IMR-90 (cell line): ENCODE data around the gene CMTM1. TPM values are rescaled to one million over a fixed set of nuclear protein-coding genes. Genes with fewer than 3 reads are reported as not detected.
"Not testable (repeated sequence)": the region's sequence is repeated elsewhere in the genome, so short reads cannot be mapped to it uniquely, and the experiment has no call there.

ENCODE experiments used
- ATAC-seq: fragments of 200-7000 bp; cut with Tn5 transposase; 2 replicates; pipeline ENCODE4 v1.9.1; 2020; ENCODE audit warnings: low read depth, mild to moderate bottlenecking, moderate library complexity
- BruUV-seq: library from RNA; stranded (reverse); fragments of 400-500 nt; replicated peaks from 2 replicates; lab custom pipeline; 2021; lab: Mats Ljungman, UMichigan
- CTCF ChIA-PET: fragments of 300-600 bp; formaldehyde crosslinking; extraction: SDS; loops from one replicate; lab custom pipeline; 2021; ENCODE audit warnings: antibody characterized with exemption; lab: Yijun Ruan, JAX
- POLR2A ChIA-PET: fragments of 300-600 bp; sonication (Branson Sonifier 250); formaldehyde crosslinking; loops from one replicate; lab custom pipeline; 2022; ENCODE audit warnings: antibody characterized with exemption; ENCODE audit not compliant: unreplicated experiment; lab: Charles Lee
- DNase-seq: peaks from one replicate; pipeline ENCODE4 v3.0.0; 2013
- H2AFZ ChIP-seq: replicated peaks from 2 replicates; pipeline ENCODE3; 2013; ENCODE audit warnings: low read length, mild to moderate bottlenecking; ENCODE audit not compliant: poor library complexity
- H2AK5ac ChIP-seq: 2 replicates; pipeline ENCODE4 v1.6.1; 2013; ENCODE audit warnings: low read depth, low read length, inconsistent platforms
- H2AK9ac ChIP-seq: replicated peaks from 2 replicates; pipeline ENCODE3; 2013; ENCODE audit warnings: mild to moderate bottlenecking, low read depth, low read length, moderate library complexity; ENCODE audit not compliant: poor library complexity
- H2BK120ac ChIP-seq: 2 replicates; pipeline ENCODE4 v1.6.1; 2013; ENCODE audit warnings: low read depth, low read length, inconsistent platforms
- H2BK15ac ChIP-seq: 3 replicates; pipeline ENCODE4 v1.6.1; 2013; ENCODE audit warnings: low read depth, low read length, inconsistent platforms
- H2BK20ac ChIP-seq: 2 replicates; pipeline ENCODE4 v1.6.1; 2013; ENCODE audit warnings: low read depth, mild to moderate bottlenecking, inconsistent platforms, low read length, moderate library complexity
- H2BK5ac ChIP-seq: 2 replicates; pipeline ENCODE4 v1.6.1; 2013; ENCODE audit warnings: mild to moderate bottlenecking, low read depth, low read length, inconsistent platforms; ENCODE audit not compliant: poor library complexity, severe bottlenecking
- H3K14ac ChIP-seq: replicated peaks from 2 replicates; pipeline ENCODE4 v1.6.1; 2013; ENCODE audit warnings: low read depth, low read length, inconsistent platforms
- H3K18ac ChIP-seq: 2 replicates; pipeline ENCODE4 v1.6.1; 2013; ENCODE audit warnings: low read depth, low read length, control low read depth
- H3K23ac ChIP-seq: 2 replicates; pipeline ENCODE4 v1.6.1; 2013; ENCODE audit warnings: low read depth, low read length, inconsistent platforms
- H3K27ac ChIP-seq: 2 replicates; pipeline ENCODE4 v1.5.1; 2013; ENCODE audit warnings: mild to moderate bottlenecking, control low read depth, low read length; ENCODE audit not compliant: insufficient read depth
- H3K27me3 ChIP-seq: 2 replicates; pipeline ENCODE4 v1.6.1; 2013; ENCODE audit warnings: low read length; ENCODE audit not compliant: control insufficient read depth, insufficient read depth
- H3K36me3 ChIP-seq: 2 replicates; pipeline ENCODE4 v1.6.1; 2013; ENCODE audit warnings: low read length, mixed read lengths; ENCODE audit not compliant: control insufficient read depth, insufficient read depth
- H3K4ac ChIP-seq: 2 replicates; pipeline ENCODE4 v1.6.1; 2013; ENCODE audit warnings: low read depth, low read length, inconsistent platforms
- H3K4me1 ChIP-seq: 2 replicates; pipeline ENCODE4 v1.6.1; 2013; ENCODE audit warnings: low read length, mixed read lengths; ENCODE audit not compliant: control insufficient read depth, insufficient read depth
- H3K4me2 ChIP-seq: 2 replicates; pipeline ENCODE4 v1.6.1; 2013; ENCODE audit warnings: low read depth, mild to moderate bottlenecking, control low read depth, low read length, moderate library complexity
- H3K4me3 ChIP-seq: 2 replicates; pipeline ENCODE4 v1.5.1; 2013; ENCODE audit warnings: low read depth, mild to moderate bottlenecking, control low read depth, low read length, moderate library complexity; ENCODE audit not compliant: insufficient read depth
- H3K56ac ChIP-seq: 2 replicates; pipeline ENCODE4 v1.6.1; 2013; ENCODE audit warnings: low read length, inconsistent platforms; ENCODE audit not compliant: insufficient read depth; ENCODE audit errors: extremely low read depth
- H3K79me1 ChIP-seq, 2 experiments: 2 replicates each; pipeline ENCODE4 v1.6.1; 2013; ENCODE audit warnings: low read length in 2 of 2, inconsistent platforms in 1 of 2, low read depth in 1 of 2
- H3K9ac ChIP-seq: 2 replicates; pipeline ENCODE4 v1.6.1; 2013; ENCODE audit warnings: low read depth, low read length, control low read depth
- H3K9me1 ChIP-seq: 2 replicates; pipeline ENCODE4 v1.6.1; 2013; ENCODE audit warnings: low read length, inconsistent platforms; ENCODE audit not compliant: insufficient read depth
- H3K9me3 ChIP-seq: 2 replicates; pipeline ENCODE4 v1.6.1; 2013; ENCODE audit warnings: low read length; ENCODE audit not compliant: control insufficient read depth, insufficient read depth
- H4K20me1 ChIP-seq: 2 replicates; pipeline ENCODE4 v1.6.1; 2013; ENCODE audit warnings: low read length, inconsistent platforms; ENCODE audit not compliant: insufficient read depth
- H4K5ac ChIP-seq: 2 replicates; pipeline ENCODE4 v1.6.1; 2013; ENCODE audit warnings: mild to moderate bottlenecking, low read depth, low read length, control low read depth
- H4K8ac ChIP-seq, 2 experiments: 2 replicates each; pipeline ENCODE4 v1.6.1; 2013; ENCODE audit warnings: low read depth in 2 of 2, low read length in 2 of 2, control low read depth in 1 of 2, inconsistent platforms in 1 of 2
- H4K91ac ChIP-seq: 2 replicates; pipeline ENCODE4 v1.6.1; 2013; ENCODE audit warnings: low read depth, low read length, inconsistent platforms; ENCODE audit not compliant: insufficient read depth
- whole genome bisulfite sequencing, 2 experiments: methylation state at CpG; one replicate each; pipeline versions ENCODE4 v1.1.5 to v1.1.7; 2013; ENCODE audit warnings: missing lambda C conversion rate in 2 of 2; ENCODE audit not compliant: insufficient read length in 1 of 2; ENCODE audit errors: extremely low coverage in 2 of 2; 5-methylcytosine and 5-hydroxymethylcytosine counted together
- dilution Hi-C: fragments of 300-500 bp; cut with HindIII; formaldehyde crosslinking; loops from one replicate; pipeline ENCODE4 v1.14.3; 2018; ENCODE audit warnings: low sequenced_read_pairs; ENCODE audit not compliant: unreplicated experiment
- in situ Hi-C: fragments of 300-500 bp; cut with MboI; formaldehyde crosslinking; loops from 3 replicates; pipeline ENCODE4 v1.14.3; 2019; ENCODE audit warnings: low sequenced_read_pairs, inconsistent platforms, mixed read lengths
- intact Hi-C: fragments of 100-400 bp; cut with micrococcal nuclease; formaldehyde crosslinking; loops from 2 replicates; pipeline ENCODE4 v1.10.0; 2022
- microRNA-seq, 2 experiments: library from miRNA; stranded (forward) in 1 of 2; unstranded in 1 of 2; fragments of 10-50 nt in 1 of 2; fragments of <30 nt in 1 of 2; gene quantifications in 1 of 2; microRNA quantifications in 1 of 2; one replicate each; pipeline versions ENCODE3 to v1.1.0; 2013 to 2020; ENCODE audit not compliant: insufficient read depth in 1 of 2, insufficient read length in 1 of 2, unreplicated experiment in 1 of 2
- polyA plus RNA-seq, 3 experiments: library from polyadenylated mRNA; depleted of rRNA; stranded (reverse); fragments of >200 nt; gene quantifications; 2 replicates each; pipeline ENCODE4 v1.2.3, GENCODE V29; 2012; ENCODE audit warnings: low replicate concordance in 1 of 3
- small RNA-seq, 5 experiments: library from RNA; depleted of rRNA; stranded (forward); fragments of <200 nt; gene quantifications; one replicate each; pipeline ENCODE3, GENCODE V24; 2012
- total RNA-seq: library from RNA; depleted of rRNA; stranded (reverse); fragments of >200 nt; gene quantifications from 2 replicates; pipeline ENCODE4 v1.2.3, GENCODE V29; 2012; rRNA removed

CMTM1 gene
- total and polyA plus RNA-seq, 2 of the 4 experiments (the other 2 are of a cell fraction): 0.54 to 2.1 TPM

GRCh38 chr16:66627611-66628378 lies 61.6 kb downstream of the CMTM1 start:
- H4K91ac ChIP-seq, BruUV-seq, H2AFZ ChIP-seq, H3K27me3 ChIP-seq, POLR2A ChIA-PET, H3K79me1 ChIP-seq, intact Hi-C loops, H3K14ac ChIP-seq, H3K9ac ChIP-seq, H3K56ac ChIP-seq, H3K36me3 ChIP-seq, H4K8ac ChIP-seq, H3K4me3 ChIP-seq, H3K9me1 ChIP-seq, H3K23ac ChIP-seq, H3K4ac ChIP-seq, dilution Hi-C loops, H4K20me1 ChIP-seq, H2BK20ac ChIP-seq, H3K27ac ChIP-seq, H4K5ac ChIP-seq, H3K4me2 ChIP-seq, H3K9me3 ChIP-seq, in situ Hi-C loops, ATAC-seq, H3K18ac ChIP-seq, H2AK5ac ChIP-seq, H2AK9ac ChIP-seq, H2BK5ac ChIP-seq, DNase-seq, H2BK120ac ChIP-seq, H2BK15ac ChIP-seq, H3K4me1 ChIP-seq: not testable (repeated sequence)
- CTCF ChIA-PET: interaction anchor here (2.7 kb wide), 1 partner anchor 23 kb away, joined by 7 read pairs; no protein-coding TSS in a partner anchor
- WGBS, 2 experiments: no CpG with 5 or more reads among the region's 17 CpGs

Small RNA genes within 50 kb of the gene (microRNA-seq; reads per million reads assigned to microRNA genes)
- not detected for gene CKLF-CMTM1 (ENCODE audit: insufficient read depth, insufficient read length)

Small RNA genes within 50 kb of the gene (small RNA-seq; reads per million reads assigned to genes)
- 0 reads per million in 5 experiments for gene CKLF-CMTM1

Other genes starting within 250 kb of the CMTM1 start
- gene CDH5, start 199.7 kb upstream of the CMTM1 start, total RNA-seq: not detected in 2 replicates
- not detected in 2 replicates for gene CDH5, start 199.7 kb upstream of the CMTM1 start, polyA plus RNA-seq (2012; rRNA removed)
- gene BEAN1, start 139.1 kb upstream of the CMTM1 start, total RNA-seq: not detected in 2 replicates
- gene BEAN1, start 139.1 kb upstream of the CMTM1 start, polyA plus RNA-seq (2012; rRNA removed): not detected in 2 replicates
- 16.5 and 20.0 TPM in 2 replicates for gene TK2, start 16.3 kb upstream of the CMTM1 start, total RNA-seq
- 12.6 and 14.7 TPM in 2 replicates for gene TK2, start 16.3 kb upstream of the CMTM1 start, polyA plus RNA-seq (2012; rRNA removed)
- gene CKLF, start 13.9 kb upstream of the CMTM1 start, total RNA-seq: 60.8 and 66.7 TPM in 2 replicates
- 92.2 and 102 TPM in 2 replicates for gene CKLF, start 13.9 kb upstream of the CMTM1 start, polyA plus RNA-seq (2012; rRNA removed)
- gene CMTM2, start 13.0 kb downstream of the CMTM1 start, total RNA-seq: not detected in 2 replicates
- gene CMTM2, start 13.0 kb downstream of the CMTM1 start, polyA plus RNA-seq (2012; rRNA removed): not detected in 2 replicates
- 4.5 and 4.7 TPM in 2 replicates for gene CMTM3, start 38.3 kb downstream of the CMTM1 start, total RNA-seq
- gene CMTM3, start 38.3 kb downstream of the CMTM1 start, polyA plus RNA-seq (2012; rRNA removed): 34.6 and 35.5 TPM in 2 replicates
- 14.5 and 15.8 TPM in 2 replicates for gene CMTM4, start 130.3 kb downstream of the CMTM1 start, total RNA-seq
- gene CMTM4, start 130.3 kb downstream of the CMTM1 start, polyA plus RNA-seq (2012; rRNA removed): 8.3 and 9.0 TPM in 2 replicates
- gene DYNC1LI2, start 185.2 kb downstream of the CMTM1 start, total RNA-seq: 88.4 and 98.9 TPM in 2 replicates
- 54.2 and 65.3 TPM in 2 replicates for gene DYNC1LI2, start 185.2 kb downstream of the CMTM1 start, polyA plus RNA-seq (2012; rRNA removed)
- gene TERB1, start 235.1 kb downstream of the CMTM1 start, total RNA-seq: under 0.01 TPM in 1 of 2 replicates, not detected in the other
- gene TERB1, start 235.1 kb downstream of the CMTM1 start, polyA plus RNA-seq (2012; rRNA removed): not detected in 2 replicates